GM12878 (cell line): ENCODE data around the gene LINGO1. TPM values are rescaled to one million over a fixed set of nuclear protein-coding genes. Genes with fewer than 3 reads are reported as not detected.

Experiments
- ATAC-seq: fragments of 200-7000 bp; cut with Tn5 transposase; 3 replicates; pipeline ENCODE4 v1.9.1; 2020; ENCODE audit warnings: mild to moderate bottlenecking, moderate library complexity
- BruUV-seq: library from RNA; stranded (reverse); fragments of 400-500 nt; replicated peaks from 2 replicates; lab custom pipeline; 2021; lab: Mats Ljungman, UMichigan
- CTCF ChIA-PET: fragments of 300-600 bp; sonication (Branson Sonifier 250); formaldehyde crosslinking; extraction: SDS; loops from one replicate; lab custom pipeline; 2021; ENCODE audit warnings: inconsistent platforms; lab: Yijun Ruan, JAX
- POLR2A ChIA-PET: fragments of 350-600 bp; formaldehyde crosslinking; extraction: SDS; loops from one replicate; lab custom pipeline; 2021; ENCODE audit warnings: inconsistent platforms; lab: Charles Lee
- RAD21 ChIA-PET: fragments of 300-600 bp; sonication (Branson Sonifier 250); formaldehyde crosslinking; loops from one replicate; lab custom pipeline; 2023; ENCODE audit warnings: antibody characterized with exemption; ENCODE audit not compliant: unreplicated experiment; lab: Charles Lee
- SMC1A ChIA-PET: fragments of 300-600 bp; sonication (Branson Sonifier 250); formaldehyde crosslinking; loops from one replicate; lab custom pipeline; 2023; ENCODE audit not compliant: unreplicated experiment, uncharacterized antibody; lab: Charles Lee
- DNase-seq: peaks from one replicate; pipeline ENCODE4 v3.0.0-alpha.2; 2011; ENCODE audit warnings: low read depth, low spot score
- FAIRE-seq: peaks from 3 replicates; lab custom pipeline; 2011; peaks lifted over from hg19 to GRCh38; lab: Jason Lieb, UNC
- H2AFZ ChIP-seq: 2 replicates; pipeline ENCODE4 v1.6.0; 2011; ENCODE audit warnings: low read depth, low read length, control low read depth; ENCODE audit not compliant: control insufficient read depth
- H3K27ac ChIP-seq: 2 replicates; pipeline ENCODE4 v1.5.1; 2011; ENCODE audit warnings: control low read depth; ENCODE audit not compliant: control insufficient read depth, insufficient read depth
- H3K27me3 ChIP-seq, 2 experiments: replicated peaks in 1 of 2; 2 replicates each; pipeline versions ENCODE4 v1.6.0 to v1.6.1; 2011; ENCODE audit warnings: low read length in 1 of 2; ENCODE audit not compliant: control insufficient read depth in 2 of 2, insufficient read depth in 2 of 2
- H3K36me3 ChIP-seq, 2 experiments: 2 replicates each; pipeline ENCODE4 v1.5.1; 2011; ENCODE audit warnings: low read length in 1 of 2; ENCODE audit not compliant: control insufficient read depth in 2 of 2, insufficient read depth in 2 of 2
- H3K4me1 ChIP-seq: 2 replicates; pipeline ENCODE4 v1.6.1; 2011; ENCODE audit warnings: mild to moderate bottlenecking, low read length, moderate library complexity, mixed read lengths; ENCODE audit not compliant: control insufficient read depth, insufficient read depth
- H3K4me2 ChIP-seq: 2 replicates; pipeline ENCODE4 v1.6.0; 2011; ENCODE audit warnings: control low read depth; ENCODE audit not compliant: control insufficient read depth, insufficient read depth
- H3K4me3 ChIP-seq: fragments of 200-600 bp; sonication (generic); 2 replicates; pipeline ENCODE4 v1.5.1; 2016
- H3K79me2 ChIP-seq: 2 replicates; pipeline ENCODE4 v1.6.0; 2011; ENCODE audit warnings: low read length; ENCODE audit not compliant: control insufficient read depth, insufficient read depth
- H3K9ac ChIP-seq: 2 replicates; pipeline ENCODE4 v1.8.0; 2011; ENCODE audit warnings: low read length, control low read depth, mixed read lengths; ENCODE audit not compliant: control insufficient read depth, insufficient read depth
- H3K9me3 ChIP-seq: replicated peaks from 3 replicates; pipeline ENCODE4 v1.5.1; 2011; ENCODE audit warnings: mild to moderate bottlenecking, low read length; ENCODE audit not compliant: control insufficient read depth, insufficient read depth
- H4K20me1 ChIP-seq: 2 replicates; pipeline ENCODE4 v1.6.0; 2011; ENCODE audit not compliant: control insufficient read depth, insufficient read depth
- BHLHE40 ChIP-seq, 2 experiments: fragments of 450-650 bp in 1 of 2; IDR thresholded peaks; 2 replicates each; pipeline ENCODE4 v1.6.1; 2011 to 2017; ENCODE audit warnings: low read depth in 2 of 2, borderline replicate concordance in 1 of 2, improper control_type of control experiment in 1 of 2, low read length in 1 of 2, mild to moderate bottlenecking in 1 of 2
- CBX5 ChIP-seq: sonication (generic); IDR thresholded peaks from 2 replicates; pipeline ENCODE4 v1.6.1; 2016; ENCODE audit warnings: low read depth, moderate library complexity, mild to moderate bottlenecking, inconsistent platforms
- MYB ChIP-seq: fragments of 150-350 bp; IDR thresholded peaks from 2 replicates; pipeline ENCODE4 v1.6.1; 2014; ENCODE audit warnings: mild to moderate bottlenecking, low read depth, low read length, borderline replicate concordance
- PAX5 ChIP-seq: IDR thresholded peaks from 2 replicates; pipeline ENCODE4 v1.6.1; 2011; ENCODE audit warnings: low read depth, low read length, borderline replicate concordance
- POLR2A ChIP-seq: IDR thresholded peaks from 2 replicates; pipeline ENCODE4 v1.6.1; 2011; ENCODE audit warnings: low read depth, mild to moderate bottlenecking, low read length
- SMC3 ChIP-seq: IDR thresholded peaks from 2 replicates; pipeline ENCODE4 v1.6.1; 2011; ENCODE audit warnings: low read length, improper control_type of control experiment, borderline replicate concordance
- SREBF1 ChIP-seq: IDR thresholded peaks from 2 replicates; pipeline ENCODE4 v1.6.1; 2012; ENCODE audit warnings: mild to moderate bottlenecking, low read length
- WGBS: methylation state at CpG from one replicate; pipeline ENCODE4 v1.1.6; 2016; ENCODE audit warnings: low lambda C conversion rate; ENCODE audit not compliant: insufficient replicate concordance, insufficient coverage; ENCODE audit errors: missing lambda C conversion rate; 5-methylcytosine and 5-hydroxymethylcytosine counted together
- in situ Hi-C: fragments of 300-500 bp; cut with MboI; formaldehyde crosslinking; loops from 9 replicates; pipeline ENCODE4 v1.14.3; 2018; ENCODE audit warnings: mixed read lengths
- intact Hi-C: fragments of 100-400 bp; cut with micrococcal nuclease; formaldehyde crosslinking; loops from one replicate; pipeline ENCODE4 v1.14.2; 2022; ENCODE audit not compliant: unreplicated experiment
- polyA plus RNA-seq, 11 experiments: library from polyadenylated mRNA; depleted of rRNA in 4 of 11; unstranded in 6 of 11; stranded (reverse) in 5 of 11; fragments of >200 nt; fragmentation: Nextera tagmentation in 4 of 11; fragmentation: Illumina TruSeq in 1 of 11; extraction: Ambion mirVana in 4 of 11; extraction: Trizol in 1 of 11; gene quantifications; 1 replicate in 1 of 11; 2 replicates in 10 of 11; pipeline versions ENCODE4 v1.2.1 to v1.2.3, GENCODE V29; 2011 to 2016; ENCODE audit warnings: inconsistent platforms in 2 of 11, missing spikeins in 2 of 11, low read depth in 1 of 11
- total RNA-seq, 4 experiments: library from RNA; depleted of rRNA in 3 of 4; stranded (reverse); fragments of >200 nt in 3 of 4; fragmentation: Illumina TruSeq in 1 of 4; extraction: Trizol in 1 of 4; gene quantifications; 2 replicates each; pipeline versions ENCODE4 v1.2.1 to v1.2.3, GENCODE V29; 2013 to 2021
- TF ChIP-seq, protein P1 (sequence below): fragments of 450-650 bp; IDR thresholded peaks from 2 replicates; pipeline ENCODE4 v1.6.1; 2017; ENCODE audit warnings: low read depth, mild to moderate bottlenecking, moderate library complexity
- TF ChIP-seq, protein P2 (sequence below): IDR thresholded peaks from 2 replicates; pipeline ENCODE4 v1.6.1; 2012; ENCODE audit warnings: low read depth, low read length, improper control_type of control experiment
- TF ChIP-seq, protein P3 (sequence below): IDR thresholded peaks from 2 replicates; pipeline ENCODE4 v1.6.1; 2012; ENCODE audit warnings: improper control_type of control experiment, low read depth, low read length; ENCODE audit not compliant: insufficient replicate concordance
- TF ChIP-seq, protein P4 (sequence below): fragments of 450-650 bp; IDR thresholded peaks from 2 replicates; pipeline ENCODE4 v1.6.1; 2017; ENCODE audit warnings: antibody characterized with exemption, mild to moderate bottlenecking, moderate library complexity

The LINGO1 gene
- total and polyA plus RNA-seq, 10 of the 15 experiments (the other 5 are each of a cell fraction or from before 2014, with no cell fraction given), result 0.04 to 3.9 (median 0.17) TPM; not detected in 6

DNA sequence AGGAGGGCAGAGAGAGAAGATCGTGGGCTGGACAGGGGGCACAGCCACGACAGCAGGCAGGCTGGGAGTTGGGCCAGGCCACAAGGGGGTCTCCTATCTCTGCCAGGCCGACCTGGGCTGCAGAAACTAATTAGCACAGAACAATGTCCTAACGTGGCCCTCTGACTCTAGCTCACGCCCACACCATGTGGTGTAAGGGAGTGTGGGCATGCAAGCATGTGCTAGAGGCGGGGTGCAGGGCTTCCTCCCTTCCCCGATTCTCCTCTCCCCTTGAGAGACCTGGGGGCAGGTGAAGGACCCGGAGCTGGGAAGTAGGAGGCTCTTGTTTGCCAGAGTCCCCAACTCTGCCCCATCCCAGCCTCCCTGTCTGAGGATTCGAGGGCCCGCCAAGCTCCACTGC lies 65.5 kb downstream of the LINGO1 start (continued):
- TF ChIP-seq SMC3, result no peak
- TF ChIP-seq SREBF1, result no peak

DNA sequence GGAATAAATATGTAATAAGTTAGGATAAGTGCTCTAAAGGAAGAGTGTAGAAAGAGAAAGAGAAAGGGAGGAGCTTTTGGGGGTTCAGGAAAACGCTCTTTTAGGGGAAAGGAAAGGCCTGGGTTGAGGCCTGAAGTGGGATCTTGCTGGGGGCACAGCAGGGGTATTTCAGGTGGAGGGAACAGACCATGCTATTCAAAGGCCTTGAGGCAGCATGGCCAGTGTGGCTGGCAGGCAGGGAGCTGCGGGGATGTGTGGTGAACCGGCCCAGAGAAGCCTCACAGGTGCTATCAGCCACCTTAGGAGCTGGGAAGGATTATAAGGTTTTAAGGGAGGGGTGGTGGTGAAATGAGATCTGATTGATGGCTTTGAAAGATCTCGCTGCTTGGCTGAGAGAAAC lies 66.6 kb downstream of the LINGO1 start:
- Histone ChIP-seq H4K20me1 (no peaks in the 10 kb centered on the region), H3K9ac (no peak overlapping the region), H3K79me2 (no peaks in the 10 kb centered on the region), H3K9me3 (no peaks in the 10 kb centered on the region; the same call in 2 of the 3 replicates), H3K27ac (no peak overlapping the region), H3K4me2 (no peak overlapping the region), H3K4me1 (no peaks in the 10 kb centered on the region; the same call in 1 of the 2 replicates), H3K36me3 (no peaks in the 10 kb centered on the region), H2AFZ (no peak overlapping the region), H3K4me3 (no peak overlapping the region), H3K27me3 (no peaks in the 10 kb centered on the region)
- FAIRE-seq (no peak), DNase-seq (no peak), ATAC-seq (no peak)
- 0% methylated on average over 4 of the region's 4 CpGs for WGBS
- no TSS peak for BruUV-seq
- RAD21 ChIA-PET, result no interaction called here
- intact Hi-C loops, result no loop called here
- in situ Hi-C loops, result no loop called here
- POLR2A ChIA-PET, result no interaction called here
- SMC1A ChIA-PET, result interaction anchor here (0.7 kb wide), 1 partner anchor 377 kb away, joined by 3 read pairs; no protein-coding TSS in a partner anchor
- CTCF ChIA-PET, result interaction anchor here (1.0 kb wide), 1 partner anchor 9 kb away, joined by 3 read pairs; no protein-coding TSS in a partner anchor
- TF ChIP-seq, protein P1, sequence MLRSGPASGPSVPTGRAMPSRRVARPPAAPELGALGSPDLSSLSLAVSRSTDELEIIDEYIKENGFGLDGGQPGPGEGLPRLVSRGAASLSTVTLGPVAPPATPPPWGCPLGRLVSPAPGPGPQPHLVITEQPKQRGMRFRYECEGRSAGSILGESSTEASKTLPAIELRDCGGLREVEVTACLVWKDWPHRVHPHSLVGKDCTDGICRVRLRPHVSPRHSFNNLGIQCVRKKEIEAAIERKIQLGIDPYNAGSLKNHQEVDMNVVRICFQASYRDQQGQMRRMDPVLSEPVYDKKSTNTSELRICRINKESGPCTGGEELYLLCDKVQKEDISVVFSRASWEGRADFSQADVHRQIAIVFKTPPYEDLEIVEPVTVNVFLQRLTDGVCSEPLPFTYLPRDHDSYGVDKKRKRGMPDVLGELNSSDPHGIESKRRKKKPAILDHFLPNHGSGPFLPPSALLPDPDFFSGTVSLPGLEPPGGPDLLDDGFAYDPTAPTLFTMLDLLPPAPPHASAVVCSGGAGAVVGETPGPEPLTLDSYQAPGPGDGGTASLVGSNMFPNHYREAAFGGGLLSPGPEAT, result no peak
- TF ChIP-seq SMC3 (no peak), BHLHE40 (IDR thresholded peaks at IDR 0.05; ENCODE audit: borderline replicate concordance in 1 of 2, low read depth in 2 of 2, low read length in 1 of 2) (no peak), MYB (no peak), POLR2A (no peak), PAX5 (no peak), CBX5 (no peak)
- TF ChIP-seq, protein P2, sequence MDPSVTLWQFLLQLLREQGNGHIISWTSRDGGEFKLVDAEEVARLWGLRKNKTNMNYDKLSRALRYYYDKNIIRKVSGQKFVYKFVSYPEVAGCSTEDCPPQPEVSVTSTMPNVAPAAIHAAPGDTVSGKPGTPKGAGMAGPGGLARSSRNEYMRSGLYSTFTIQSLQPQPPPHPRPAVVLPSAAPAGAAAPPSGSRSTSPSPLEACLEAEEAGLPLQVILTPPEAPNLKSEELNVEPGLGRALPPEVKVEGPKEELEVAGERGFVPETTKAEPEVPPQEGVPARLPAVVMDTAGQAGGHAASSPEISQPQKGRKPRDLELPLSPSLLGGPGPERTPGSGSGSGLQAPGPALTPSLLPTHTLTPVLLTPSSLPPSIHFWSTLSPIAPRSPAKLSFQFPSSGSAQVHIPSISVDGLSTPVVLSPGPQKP, result no peak
- TF ChIP-seq, protein P3, sequence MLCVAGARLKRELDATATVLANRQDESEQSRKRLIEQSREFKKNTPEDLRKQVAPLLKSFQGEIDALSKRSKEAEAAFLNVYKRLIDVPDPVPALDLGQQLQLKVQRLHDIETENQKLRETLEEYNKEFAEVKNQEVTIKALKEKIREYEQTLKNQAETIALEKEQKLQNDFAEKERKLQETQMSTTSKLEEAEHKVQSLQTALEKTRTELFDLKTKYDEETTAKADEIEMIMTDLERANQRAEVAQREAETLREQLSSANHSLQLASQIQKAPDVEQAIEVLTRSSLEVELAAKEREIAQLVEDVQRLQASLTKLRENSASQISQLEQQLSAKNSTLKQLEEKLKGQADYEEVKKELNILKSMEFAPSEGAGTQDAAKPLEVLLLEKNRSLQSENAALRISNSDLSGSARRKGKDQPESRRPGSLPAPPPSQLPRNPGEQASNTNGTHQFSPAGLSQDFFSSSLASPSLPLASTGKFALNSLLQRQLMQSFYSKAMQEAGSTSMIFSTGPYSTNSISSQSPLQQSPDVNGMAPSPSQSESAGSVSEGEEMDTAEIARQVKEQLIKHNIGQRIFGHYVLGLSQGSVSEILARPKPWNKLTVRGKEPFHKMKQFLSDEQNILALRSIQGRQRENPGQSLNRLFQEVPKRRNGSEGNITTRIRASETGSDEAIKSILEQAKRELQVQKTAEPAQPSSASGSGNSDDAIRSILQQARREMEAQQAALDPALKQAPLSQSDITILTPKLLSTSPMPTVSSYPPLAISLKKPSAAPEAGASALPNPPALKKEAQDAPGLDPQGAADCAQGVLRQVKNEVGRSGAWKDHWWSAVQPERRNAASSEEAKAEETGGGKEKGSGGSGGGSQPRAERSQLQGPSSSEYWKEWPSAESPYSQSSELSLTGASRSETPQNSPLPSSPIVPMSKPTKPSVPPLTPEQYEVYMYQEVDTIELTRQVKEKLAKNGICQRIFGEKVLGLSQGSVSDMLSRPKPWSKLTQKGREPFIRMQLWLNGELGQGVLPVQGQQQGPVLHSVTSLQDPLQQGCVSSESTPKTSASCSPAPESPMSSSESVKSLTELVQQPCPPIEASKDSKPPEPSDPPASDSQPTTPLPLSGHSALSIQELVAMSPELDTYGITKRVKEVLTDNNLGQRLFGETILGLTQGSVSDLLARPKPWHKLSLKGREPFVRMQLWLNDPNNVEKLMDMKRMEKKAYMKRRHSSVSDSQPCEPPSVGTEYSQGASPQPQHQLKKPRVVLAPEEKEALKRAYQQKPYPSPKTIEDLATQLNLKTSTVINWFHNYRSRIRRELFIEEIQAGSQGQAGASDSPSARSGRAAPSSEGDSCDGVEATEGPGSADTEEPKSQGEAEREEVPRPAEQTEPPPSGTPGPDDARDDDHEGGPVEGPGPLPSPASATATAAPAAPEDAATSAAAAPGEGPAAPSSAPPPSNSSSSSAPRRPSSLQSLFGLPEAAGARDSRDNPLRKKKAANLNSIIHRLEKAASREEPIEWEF, result no peak
- TF ChIP-seq, protein P4, sequence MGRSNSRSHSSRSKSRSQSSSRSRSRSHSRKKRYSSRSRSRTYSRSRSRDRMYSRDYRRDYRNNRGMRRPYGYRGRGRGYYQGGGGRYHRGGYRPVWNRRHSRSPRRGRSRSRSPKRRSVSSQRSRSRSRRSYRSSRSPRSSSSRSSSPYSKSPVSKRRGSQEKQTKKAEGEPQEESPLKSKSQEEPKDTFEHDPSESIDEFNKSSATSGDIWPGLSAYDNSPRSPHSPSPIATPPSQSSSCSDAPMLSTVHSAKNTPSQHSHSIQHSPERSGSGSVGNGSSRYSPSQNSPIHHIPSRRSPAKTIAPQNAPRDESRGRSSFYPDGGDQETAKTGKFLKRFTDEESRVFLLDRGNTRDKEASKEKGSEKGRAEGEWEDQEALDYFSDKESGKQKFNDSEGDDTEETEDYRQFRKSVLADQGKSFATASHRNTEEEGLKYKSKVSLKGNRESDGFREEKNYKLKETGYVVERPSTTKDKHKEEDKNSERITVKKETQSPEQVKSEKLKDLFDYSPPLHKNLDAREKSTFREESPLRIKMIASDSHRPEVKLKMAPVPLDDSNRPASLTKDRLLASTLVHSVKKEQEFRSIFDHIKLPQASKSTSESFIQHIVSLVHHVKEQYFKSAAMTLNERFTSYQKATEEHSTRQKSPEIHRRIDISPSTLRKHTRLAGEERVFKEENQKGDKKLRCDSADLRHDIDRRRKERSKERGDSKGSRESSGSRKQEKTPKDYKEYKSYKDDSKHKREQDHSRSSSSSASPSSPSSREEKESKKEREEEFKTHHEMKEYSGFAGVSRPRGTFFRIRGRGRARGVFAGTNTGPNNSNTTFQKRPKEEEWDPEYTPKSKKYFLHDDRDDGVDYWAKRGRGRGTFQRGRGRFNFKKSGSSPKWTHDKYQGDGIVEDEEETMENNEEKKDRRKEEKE, result no peak
